DOHH2 (cell line): ENCODE data around the gene PGM2.

Experiments
- CTCF ChIP-seq: fragments of 200-600 bp; sonication (generic); IDR thresholded peaks from one replicate; pipeline ENCODE4 v1.5.1; 2014; ENCODE audit warnings: antibody characterized with exemption, mild to moderate bottlenecking, low read depth, low read length; ENCODE audit not compliant: poor library complexity, severe bottlenecking
- EZH2phosphoT487 ChIP-seq: fragments of 200-600 bp; sonication (generic); IDR thresholded peaks from 2 replicates; pipeline ENCODE4 v1.6.1; 2017; ENCODE audit warnings: borderline replicate concordance, mild to moderate bottlenecking, antibody characterized with exemption, low read length, moderate library complexity, mixed read lengths

GRCh38 chr4:37779896-37780295 is 46.6 kb upstream of the PGM2 start:
- TF ChIP-seq EZH2phosphoT487 (no peak), CTCF (no peak)
